Kidney (tissue), 14 donors: ENCODE data around the gene PADI1. TPM values are rescaled to one million over a fixed set of nuclear protein-coding genes. Genes with fewer than 3 reads are reported as not detected.

Experiments
- DNase-seq, 5 donors: peaks; one replicate each; pipeline ENCODE4 v3.0.0-alpha.2; 2013 to 2020
- FAIRE-seq: peaks from 2 replicates; lab custom pipeline; 2012; peaks lifted over from hg19 to GRCh38; lab: Jason Lieb, UNC
- H3K27ac ChIP-seq, 2 donors: one replicate each; pipeline ENCODE4 v1.7.0; 2013; ENCODE audit warnings: low read depth in 2 of 2, low read length in 2 of 2, inconsistent platforms in 1 of 2
- H3K27me3 ChIP-seq: one replicate; pipeline ENCODE4 v1.7.1; 2013; ENCODE audit warnings: low read length, inconsistent platforms; ENCODE audit not compliant: control insufficient read depth, insufficient read depth
- H3K36me3 ChIP-seq, 3 donors: one replicate each; pipeline versions ENCODE4 v1.7.0 to v1.7.1; 2013; ENCODE audit warnings: low read length in 3 of 3, control low read depth in 1 of 3, inconsistent platforms in 1 of 3; ENCODE audit not compliant: insufficient read depth in 3 of 3, control insufficient read depth in 2 of 3
- H3K4me1 ChIP-seq, 3 donors: one replicate each; pipeline versions ENCODE4 v1.7.0 to v1.7.1; 2013; ENCODE audit warnings: low read length in 3 of 3, inconsistent platforms in 1 of 3, low read depth in 1 of 3; ENCODE audit not compliant: control insufficient read depth in 2 of 3, insufficient read depth in 2 of 3
- H3K4me3 ChIP-seq, 3 donors: one replicate each; pipeline versions ENCODE4 v1.7.0 to v1.8.1; 2013; ENCODE audit warnings: low read length in 3 of 3, control low read depth in 1 of 3, inconsistent platforms in 1 of 3
- H3K9ac ChIP-seq, 3 donors: one replicate each; pipeline versions ENCODE4 v1.7.0 to v1.7.1; 2013; ENCODE audit warnings: low read length in 3 of 3, control low read depth in 1 of 3, inconsistent platforms in 1 of 3
- H3K9me3 ChIP-seq, 3 donors: one replicate each; pipeline versions ENCODE4 v1.7.0 to v1.7.1; 2013; ENCODE audit warnings: low read length in 3 of 3, control low read depth in 1 of 3, inconsistent platforms in 1 of 3; ENCODE audit not compliant: control insufficient read depth in 2 of 3, insufficient read depth in 1 of 3
- CTCF ChIP-seq: IDR thresholded peaks from 3 replicates; pipeline ENCODE4 v1.5.1; 2012; ENCODE audit warnings: mild to moderate bottlenecking, moderate library complexity, borderline replicate concordance; ENCODE audit not compliant: insufficient read depth; ENCODE audit errors: extremely low read depth
- intact Hi-C: fragments of 100-400 bp; cut with DNase I; formaldehyde crosslinking; loops from one replicate; pipeline ENCODE4 v1.11.1; 2022
- polyA plus RNA-seq: library from polyadenylated mRNA; stranded (reverse); fragments of 350-450 nt; fragmentation: Illumina TruSeq; extraction: RNeasy Lipid Tissue Mini Kit (QIAGEN cat#74804); gene quantifications from one replicate; pipeline ENCODE4 v1.2.3, GENCODE V29; 2014; ENCODE audit warnings: low read depth, low replicate concordance; ENCODE audit not compliant: insufficient read depth
- total RNA-seq: library from RNA; stranded (reverse); fragmentation: NEBNext Ultra II Directional; extraction: Animal tissue kit (Norgen Biotek cat#: 25700); gene quantifications from one replicate; pipeline ENCODE4 v1.2.1, GENCODE V29; 2021
- donor health status: control.
- donor health status: control.
- donor health status: control.
- donor health status: control.
- donor health status: control.
- donor health status: DM: yes; HTN: yes; CAD: no.
- donor health status: Normal renal cell carcinoma (clear cell type).

PADI1 gene
- total and polyA plus RNA-seq, 2 donors from 2014 or later, result 1.3 TPM; not detected in 1

- H3K27ac ChIP-seq, result no peak overlapping the region
- no peaks in the 10 kb centered on the region for H3K4me1 ChIP-seq
- intact Hi-C loops, result no loop called here
- no peak overlapping the region for H3K4me3 ChIP-seq
- FAIRE-seq (no peak), DNase-seq (no peak)
- no peak for TF ChIP-seq CTCF
- no peaks in the 10 kb centered on the region for H3K27me3 ChIP-seq
- no peaks in the 10 kb centered on the region for H3K9me3 ChIP-seq
- no peak overlapping the region for H3K9ac ChIP-seq
- H3K36me3 ChIP-seq, result no peaks in the 10 kb centered on the region
These were observed 14.0 kb downstream of the PADI1 start for GRCh38 chr1:17218939-17219338.

GRCh38 chr1:17220287-17220686, 15.4 kb downstream of the PADI1 start:
- Histone ChIP-seq H3K4me3 (no peak overlapping the region), H3K36me3 (no peaks in the 10 kb centered on the region), H3K27me3 (no peaks in the 10 kb centered on the region), H3K4me1 (no peaks in the 10 kb centered on the region), H3K9ac (no peak overlapping the region), H3K9me3 (no peaks in the 10 kb centered on the region), H3K27ac (no peak overlapping the region)
- no peak for DNase-seq
- no peak for FAIRE-seq
- TF ChIP-seq CTCF, result no peak
- intact Hi-C loops, result no loop called here

- FAIRE-seq, result no peak
- Histone ChIP-seq H3K27ac (no peak overlapping the region), H3K4me1 (no peaks in the 10 kb centered on the region), H3K4me3 (no peak overlapping the region), H3K27me3 (no peaks in the 10 kb centered on the region), H3K36me3 (no peaks in the 10 kb centered on the region), H3K9me3 (no peaks in the 10 kb centered on the region), H3K9ac (no peak overlapping the region)
- DNase-seq, result no peak
- TF ChIP-seq CTCF, result no peak
- intact Hi-C loops, result no loop called here
These were observed 17.6 kb downstream of the PADI1 start for GRCh38 chr1:17222557-17222956.

GRCh38 chr1:17224434-17224833, 19.5 kb downstream of the PADI1 start:
- Histone ChIP-seq H3K27ac (no peak overlapping the region), H3K27me3 (no peaks in the 10 kb centered on the region), H3K4me3 (no peak overlapping the region), H3K9me3 (no peaks in the 10 kb centered on the region), H3K36me3 (no peaks in the 10 kb centered on the region), H3K4me1 (no peaks in the 10 kb centered on the region), H3K9ac (no peak overlapping the region)
- TF ChIP-seq CTCF, result no peak
- FAIRE-seq (no peak), DNase-seq (no peak)
- intact Hi-C loops, result no loop called here
